ENCODE data around the gene CSNK1A1.
"Not testable (repeated sequence)": the region's sequence is repeated elsewhere in the genome, so short reads cannot be mapped to it uniquely, and the experiment has no call there.

CSNK1A1 gene

GRCh38 chr5:149596712-149597111 is 45.5 kb upstream of the CSNK1A1 start:
- TF ChIP-seq L3MBTL2 (conservative IDR thresholded peaks at IDR 0.05), result no peak
- no peak for TF ChIP-seq SP1 (IDR thresholded peaks at IDR 0.05)
- TF ChIP-seq LEF1 (IDR thresholded peaks at IDR 0.05; ENCODE audit: borderline replicate concordance), result no peak
- TF ChIP-seq ELF4 (IDR thresholded peaks at IDR 0.05), result no peak
- TF ChIP-seq FOXK2 (IDR thresholded peaks at IDR 0.05), result no peak
- TF ChIP-seq ZNF384 (IDR thresholded peaks at IDR 0.05), result no peak
- no peak for TF ChIP-seq CTBP1 (IDR thresholded peaks at IDR 0.05; ENCODE audit: borderline replicate concordance)
- no peak for TF ChIP-seq TARDBP (IDR thresholded peaks at IDR 0.05)
- TF ChIP-seq PKNOX1 (IDR thresholded peaks at IDR 0.05), result no peak
- no peak for TF ChIP-seq BHLHE40 (IDR thresholded peaks at IDR 0.05; ENCODE audit: borderline replicate concordance)
- TF ChIP-seq HDGF (IDR thresholded peaks at IDR 0.05; ENCODE audit: borderline replicate concordance), result no peak
- ChIA-PET POLR2A (interaction anchor here (1.3 kb wide), 1 partner anchor 151 kb away, joined by 3 read pairs; no protein-coding TSS in a partner anchor), CTCF (interaction anchor here (1.0 to 1.6 kb wide), 2 partner anchors 22 to 363 kb away, joined by 3 to 7 read pairs; no protein-coding TSS in a partner anchor)
- no peak for DNase-seq (ENCODE audit: extremely low spot score)

DNA sequence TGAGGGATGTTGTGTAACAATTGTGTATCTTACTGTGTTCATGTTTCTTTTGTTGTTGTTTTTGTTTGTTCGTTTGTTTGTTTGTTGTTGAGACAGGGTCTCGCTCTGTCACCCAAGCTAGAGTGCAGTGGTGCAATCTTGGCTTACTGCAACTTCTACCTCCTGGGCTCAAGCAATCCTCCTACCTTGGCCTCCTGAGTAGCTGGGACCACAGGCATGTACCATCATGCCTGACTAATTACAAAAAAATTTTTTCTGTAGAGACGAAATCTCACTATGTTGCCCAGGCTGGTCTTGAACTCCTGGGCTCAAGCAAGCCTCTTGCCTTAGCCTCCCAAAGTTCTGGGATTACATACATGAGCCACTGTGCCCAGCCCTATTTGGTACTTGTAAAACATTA is 43.9 kb upstream of the CSNK1A1 start:
- POLR2A ChIA-PET; DNase-seq (ENCODE audit: extremely low spot score): not testable (repeated sequence)
- CTCF ChIA-PET, result interaction anchor here (1.0 kb wide), 1 partner anchor 23 kb away, joined by 3 read pairs; no protein-coding TSS in a partner anchor

DNA sequence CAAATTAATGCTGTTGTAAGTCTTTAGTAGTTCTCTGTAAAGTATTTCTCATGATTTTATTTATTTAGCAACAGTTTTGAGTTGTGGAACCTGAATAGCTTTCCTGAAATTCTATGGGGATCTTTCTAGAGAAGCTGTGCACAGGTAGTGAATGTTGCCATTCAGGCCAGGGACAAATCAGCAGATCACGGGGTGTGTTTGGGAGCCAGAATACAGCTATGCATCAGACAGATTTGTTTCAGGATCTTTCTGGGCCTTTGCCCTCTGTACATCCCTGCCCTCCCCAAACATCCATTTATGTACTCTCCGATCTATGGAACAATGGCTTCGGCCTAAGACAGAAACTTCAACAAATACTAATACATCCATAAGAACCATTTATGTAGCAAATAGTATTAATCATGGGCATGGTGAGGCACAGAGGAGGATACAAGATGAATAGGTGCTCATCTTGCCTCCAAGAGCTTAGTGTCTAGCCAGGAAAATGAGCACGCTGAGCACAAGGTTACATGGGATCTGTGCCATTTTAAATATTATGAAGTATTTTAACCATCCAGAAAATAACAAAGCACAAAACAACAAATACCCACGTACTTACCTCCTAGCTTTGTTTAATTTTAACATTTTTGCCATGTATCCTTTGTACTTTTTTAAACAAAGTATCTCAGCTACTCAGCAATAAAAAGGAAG is 43.1 kb upstream of the CSNK1A1 start:
- CTCF ChIA-PET, result no interaction called here
- POLR2A ChIA-PET, result interaction anchor here (1.2 kb wide), 1 partner anchor 13 kb away, joined by 3 read pairs; no protein-coding TSS in a partner anchor
- TF ChIP-seq ARNT (IDR thresholded peaks at IDR 0.05), result no peak
- no peak for TF ChIP-seq CTBP1 (IDR thresholded peaks at IDR 0.05; ENCODE audit: borderline replicate concordance)
- TF ChIP-seq FOXK2 (IDR thresholded peaks at IDR 0.05), result no peak
- TF ChIP-seq TARDBP (IDR thresholded peaks at IDR 0.05), result no peak
- no peak for TF ChIP-seq ZNF384 (IDR thresholded peaks at IDR 0.05)
- TF ChIP-seq SP1 (IDR thresholded peaks at IDR 0.05), result no peak
- TF ChIP-seq SUZ12 (IDR thresholded peaks at IDR 0.05), result no peak
- TF ChIP-seq L3MBTL2 (conservative IDR thresholded peaks at IDR 0.05), result no peak
- TF ChIP-seq ELF4 (IDR thresholded peaks at IDR 0.05), result no peak
- TF ChIP-seq FOXA1 (IDR thresholded peaks at IDR 0.05), result no peak
- TF ChIP-seq HDGF (IDR thresholded peaks at IDR 0.05; ENCODE audit: borderline replicate concordance), result no peak
- TF ChIP-seq NFRKB (IDR thresholded peaks at IDR 0.05), result no peak
- TF ChIP-seq LEF1 (IDR thresholded peaks at IDR 0.05; ENCODE audit: borderline replicate concordance), result no peak
- TF ChIP-seq FOXM1 (IDR thresholded peaks at IDR 0.05; ENCODE audit: borderline replicate concordance), result no peak
- TF ChIP-seq PKNOX1 (IDR thresholded peaks at IDR 0.05), result no peak
- TF ChIP-seq BHLHE40 (IDR thresholded peaks at IDR 0.05; ENCODE audit: borderline replicate concordance), result no peak

GRCh38 chr5:149593370-149593769 is 42.1 kb upstream of the CSNK1A1 start:
- DNase-seq (ENCODE audit: extremely low spot score), result no peak
- no peak for TF ChIP-seq PKNOX1 (IDR thresholded peaks at IDR 0.05)
- TF ChIP-seq ARNT (IDR thresholded peaks at IDR 0.05), result no peak
- no peak for TF ChIP-seq CTBP1 (IDR thresholded peaks at IDR 0.05; ENCODE audit: borderline replicate concordance)
- no peak for TF ChIP-seq TARDBP (IDR thresholded peaks at IDR 0.05)
- no peak for TF ChIP-seq ELF4 (IDR thresholded peaks at IDR 0.05)
- TF ChIP-seq NFRKB (IDR thresholded peaks at IDR 0.05), result no peak
- no peak for TF ChIP-seq SUZ12 (IDR thresholded peaks at IDR 0.05)
- no peak for TF ChIP-seq BHLHE40 (IDR thresholded peaks at IDR 0.05; ENCODE audit: borderline replicate concordance)
- TF ChIP-seq ZNF384 (IDR thresholded peaks at IDR 0.05), result no peak
- TF ChIP-seq FOXM1 (IDR thresholded peaks at IDR 0.05; ENCODE audit: borderline replicate concordance), result no peak
- POLR2A ChIA-PET, result interaction anchor here (1.2 kb wide), 1 partner anchor 12 kb away, joined by 3 read pairs; no protein-coding TSS in a partner anchor
- CTCF ChIA-PET, result interaction anchor here (0.6 kb wide), 1 partner anchor 148 kb away, joined by 3 read pairs; no protein-coding TSS in a partner anchor

More for the DNA sequence above, 43.1 kb upstream of the CSNK1A1 start:
- DNase-seq (ENCODE audit: extremely low spot score), result no peak

GRCh38 chr5:149588936-149589335 is 37.7 kb upstream of the CSNK1A1 start:
- TF ChIP-seq PKNOX1 (IDR thresholded peaks at IDR 0.05) (no peak), SP1 (IDR thresholded peaks at IDR 0.05) (no peak), L3MBTL2 (conservative IDR thresholded peaks at IDR 0.05) (no peak), FOXA1 (IDR thresholded peaks at IDR 0.05) (no peak), ZNF384 (IDR thresholded peaks at IDR 0.05) (no peak), TARDBP (IDR thresholded peaks at IDR 0.05) (no peak), SUZ12 (IDR thresholded peaks at IDR 0.05) (no peak), ARNT (IDR thresholded peaks at IDR 0.05) (no peak), ELF4 (IDR thresholded peaks at IDR 0.05) (no peak), NFRKB (IDR thresholded peaks at IDR 0.05) (no peak), FOXK2 (IDR thresholded peaks at IDR 0.05) (no peak), LEF1 (IDR thresholded peaks at IDR 0.05; ENCODE audit: borderline replicate concordance) (no peak), HDGF (IDR thresholded peaks at IDR 0.05; ENCODE audit: borderline replicate concordance) (no peak), CTBP1 (IDR thresholded peaks at IDR 0.05; ENCODE audit: borderline replicate concordance) (no peak), FOXM1 (IDR thresholded peaks at IDR 0.05; ENCODE audit: borderline replicate concordance) (no peak), BHLHE40 (IDR thresholded peaks at IDR 0.05; ENCODE audit: borderline replicate concordance) (no peak)
- DNase-seq (ENCODE audit: extremely low spot score), result no peak
- CTCF ChIA-PET, result interaction anchor here (0.6 to 0.8 kb wide), 2 partner anchors 30 to 464 kb away, joined by 3 to 4 read pairs; no protein-coding TSS in a partner anchor
- POLR2A ChIA-PET, result no interaction called here

All from HEK293T (cell line).